ENCODE data around the gene PTPRN2. TPM values are rescaled to one million over a fixed set of nuclear protein-coding genes. Genes with fewer than 3 reads are reported as not detected.

Gene PTPRN2
- total RNA-seq, 1 donor from 2014 or later = 11.4 TPM

DNA sequence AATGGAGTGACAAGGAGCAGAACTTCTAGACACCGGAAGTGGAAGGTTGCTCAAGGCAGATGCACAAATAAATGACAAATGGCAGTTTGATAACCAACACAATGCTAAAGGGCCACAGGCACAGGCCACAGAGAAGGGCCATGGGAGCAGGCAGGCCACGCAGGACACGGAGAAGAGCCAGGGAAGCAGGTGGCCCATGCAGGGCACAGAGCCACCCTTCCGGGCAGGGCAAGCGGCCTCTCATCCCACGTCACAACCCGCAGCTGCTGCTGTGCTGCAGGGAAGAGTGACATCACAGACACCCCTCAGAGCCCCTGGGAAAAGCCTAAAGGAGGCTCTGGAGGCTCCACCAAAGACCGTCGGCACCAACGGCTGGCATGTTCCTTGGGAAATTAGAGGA lies 328.5 kb downstream of the PTPRN2 start:
- peaks cover 2% of the 10 kb centered on the region for H3K27me3 Mint-ChIP-seq
- TF ChIP-seq, protein P1, sequence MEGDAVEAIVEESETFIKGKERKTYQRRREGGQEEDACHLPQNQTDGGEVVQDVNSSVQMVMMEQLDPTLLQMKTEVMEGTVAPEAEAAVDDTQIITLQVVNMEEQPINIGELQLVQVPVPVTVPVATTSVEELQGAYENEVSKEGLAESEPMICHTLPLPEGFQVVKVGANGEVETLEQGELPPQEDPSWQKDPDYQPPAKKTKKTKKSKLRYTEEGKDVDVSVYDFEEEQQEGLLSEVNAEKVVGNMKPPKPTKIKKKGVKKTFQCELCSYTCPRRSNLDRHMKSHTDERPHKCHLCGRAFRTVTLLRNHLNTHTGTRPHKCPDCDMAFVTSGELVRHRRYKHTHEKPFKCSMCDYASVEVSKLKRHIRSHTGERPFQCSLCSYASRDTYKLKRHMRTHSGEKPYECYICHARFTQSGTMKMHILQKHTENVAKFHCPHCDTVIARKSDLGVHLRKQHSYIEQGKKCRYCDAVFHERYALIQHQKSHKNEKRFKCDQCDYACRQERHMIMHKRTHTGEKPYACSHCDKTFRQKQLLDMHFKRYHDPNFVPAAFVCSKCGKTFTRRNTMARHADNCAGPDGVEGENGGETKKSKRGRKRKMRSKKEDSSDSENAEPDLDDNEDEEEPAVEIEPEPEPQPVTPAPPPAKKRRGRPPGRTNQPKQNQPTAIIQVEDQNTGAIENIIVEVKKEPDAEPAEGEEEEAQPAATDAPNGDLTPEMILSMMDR (IDR thresholded peaks at IDR 0.05; ENCODE audit: unreplicated experiment) = no peak
- no peaks in the 10 kb centered on the region for H3K4me1 Mint-ChIP-seq (ENCODE audit: low read depth)
- H3K9me3 Mint-ChIP-seq (ENCODE audit: low read depth) = no peaks in the 10 kb centered on the region
- H3K27ac Mint-ChIP-seq = no peak overlapping the region
- H3K4me3 Mint-ChIP-seq (ENCODE audit: low read depth) = no peak overlapping the region
- no peaks in the 10 kb centered on the region for H3K36me3 Mint-ChIP-seq (ENCODE audit: insufficient read depth)
- no peak for DNase-seq (ENCODE audit: low spot score, unreplicated experiment)

DNA sequence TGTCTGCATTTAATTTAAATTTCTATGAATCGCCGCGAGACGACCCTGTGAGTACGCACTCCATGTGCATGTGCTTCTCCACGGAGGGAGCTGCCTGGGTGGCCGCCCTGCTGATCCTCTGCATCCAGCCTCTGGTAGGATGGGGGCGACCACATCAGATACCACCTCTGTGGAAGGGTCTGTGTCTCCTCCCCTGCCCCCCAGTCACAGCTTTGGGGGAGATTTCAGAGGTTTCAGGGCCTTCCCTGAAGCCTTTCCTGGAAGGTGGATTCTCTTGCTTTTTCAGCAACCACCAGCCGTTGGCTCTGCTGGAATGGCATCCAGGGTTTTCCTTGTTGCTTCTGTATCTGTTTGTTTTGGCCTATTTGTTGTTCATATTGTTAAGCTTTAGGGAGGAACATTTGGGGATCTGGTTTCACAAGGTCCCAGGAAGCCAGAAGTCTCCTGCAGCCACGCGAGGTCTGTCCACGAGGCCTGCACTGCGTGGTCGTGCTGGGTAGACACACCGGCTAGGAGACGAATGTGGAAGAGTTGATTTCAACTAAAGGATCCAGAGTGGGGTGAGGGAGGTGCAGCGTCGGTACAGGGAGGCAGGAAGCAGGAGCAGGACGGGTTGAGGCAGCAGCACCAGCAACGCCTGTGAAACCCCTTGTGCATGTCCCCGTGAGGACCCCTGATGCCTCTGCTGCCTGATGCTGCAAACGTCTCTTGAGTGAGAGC lies 329.1 kb downstream of the PTPRN2 start:
- no peak overlapping the region for H3K27ac Mint-ChIP-seq
- H3K9me3 Mint-ChIP-seq (ENCODE audit: low read depth) = no peaks in the 10 kb centered on the region
- TF ChIP-seq, protein P1 (IDR thresholded peaks at IDR 0.05; ENCODE audit: unreplicated experiment) = no peak
- H3K4me3 Mint-ChIP-seq (ENCODE audit: low read depth) = no peak overlapping the region
- peaks cover 2% of the 10 kb centered on the region for H3K27me3 Mint-ChIP-seq
- no peaks in the 10 kb centered on the region for H3K36me3 Mint-ChIP-seq (ENCODE audit: insufficient read depth)
- no peaks in the 10 kb centered on the region for H3K4me1 Mint-ChIP-seq (ENCODE audit: low read depth)
- DNase-seq (ENCODE audit: low spot score, unreplicated experiment) = no peak

DNA sequence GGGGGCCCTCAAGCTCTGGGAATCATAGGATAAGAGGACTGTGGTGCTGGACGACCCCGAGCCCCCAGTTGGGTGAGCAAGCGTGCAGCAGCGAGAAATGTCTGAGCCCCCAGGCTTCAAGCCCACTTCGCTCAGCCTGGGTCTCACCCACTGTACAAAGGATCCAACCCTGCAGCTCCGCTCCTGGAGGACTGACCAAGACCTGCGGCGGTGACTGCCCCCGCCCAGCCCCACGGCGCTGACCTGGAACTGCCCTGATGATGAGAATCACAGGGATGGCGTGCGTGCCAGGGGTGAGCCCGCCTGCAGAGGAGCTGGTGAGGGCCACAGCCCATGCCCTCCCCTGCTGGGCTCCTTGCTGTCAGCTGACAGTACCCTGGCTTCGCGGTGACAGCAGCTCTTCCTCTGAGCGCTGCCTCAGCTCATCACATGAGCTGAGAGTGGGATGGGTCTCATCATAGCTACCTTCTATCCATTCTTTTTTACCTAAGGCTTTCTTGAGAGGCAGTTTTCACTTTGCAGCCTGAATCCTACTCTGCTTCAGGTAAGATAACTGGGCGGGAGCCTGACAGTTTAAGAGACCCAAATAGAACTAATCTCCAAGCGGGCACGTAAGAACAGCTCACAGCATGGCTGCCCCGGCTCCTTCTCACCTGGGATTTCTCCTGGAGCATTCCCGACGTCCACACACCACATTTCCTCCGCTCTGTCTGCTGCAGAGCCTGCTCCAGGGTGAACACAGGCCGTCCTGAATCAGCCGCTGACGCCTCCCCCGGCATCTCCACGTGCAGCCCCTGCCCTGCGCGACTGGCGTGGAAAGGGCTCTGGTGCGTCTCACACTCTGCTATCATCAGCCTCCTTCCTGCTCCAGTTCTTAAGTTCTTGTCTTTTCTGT lies 329.9 kb downstream of the PTPRN2 start:
- TF ChIP-seq, protein P1 (IDR thresholded peaks at IDR 0.05; ENCODE audit: unreplicated experiment) = no peak
- no peaks in the 10 kb centered on the region for H3K36me3 Mint-ChIP-seq (ENCODE audit: insufficient read depth)
- no peak overlapping the region for H3K4me3 Mint-ChIP-seq (ENCODE audit: low read depth)

DNA sequence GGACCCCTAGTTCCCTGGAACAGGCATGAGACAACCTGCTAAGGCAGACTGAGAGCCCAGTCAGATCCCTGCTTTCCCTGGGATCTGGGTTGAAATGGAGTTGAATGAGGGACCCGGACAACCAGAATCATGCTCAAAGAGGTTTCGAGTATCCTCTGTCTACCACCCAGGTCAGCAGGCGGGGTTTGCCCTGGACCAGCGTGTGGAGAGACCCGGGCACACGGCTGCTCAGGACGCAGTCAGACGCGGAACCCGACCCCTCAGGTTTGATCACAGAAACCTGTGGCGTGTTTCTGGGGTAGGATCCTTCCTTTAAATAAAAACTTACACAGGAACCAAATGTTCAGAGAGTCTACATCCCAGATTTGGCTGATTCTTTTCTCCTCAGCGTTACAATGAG lies 330.6 kb downstream of the PTPRN2 start:
- H3K27me3 Mint-ChIP-seq = peaks cover 5% of the 10 kb centered on the region
- no peaks in the 10 kb centered on the region for H3K9me3 Mint-ChIP-seq (ENCODE audit: low read depth)
- TF ChIP-seq, protein P1 (IDR thresholded peaks at IDR 0.05; ENCODE audit: unreplicated experiment) = no peak
- no peaks in the 10 kb centered on the region for H3K4me1 Mint-ChIP-seq (ENCODE audit: low read depth)
- no peak overlapping the region for H3K27ac Mint-ChIP-seq
- no peak for DNase-seq (ENCODE audit: low spot score, unreplicated experiment)
- H3K4me3 Mint-ChIP-seq (ENCODE audit: low read depth) = no peak overlapping the region
- no peaks in the 10 kb centered on the region for H3K36me3 Mint-ChIP-seq (ENCODE audit: insufficient read depth)

More for the DNA sequence above, 329.9 kb downstream of the PTPRN2 start:
- H3K9me3 Mint-ChIP-seq (ENCODE audit: low read depth) = no peaks in the 10 kb centered on the region
- DNase-seq (ENCODE audit: low spot score, unreplicated experiment) = no peak
- H3K4me1 Mint-ChIP-seq (ENCODE audit: low read depth) = no peaks in the 10 kb centered on the region
- peaks cover 5% of the 10 kb centered on the region for H3K27me3 Mint-ChIP-seq
- no peak overlapping the region for H3K27ac Mint-ChIP-seq

DNA sequence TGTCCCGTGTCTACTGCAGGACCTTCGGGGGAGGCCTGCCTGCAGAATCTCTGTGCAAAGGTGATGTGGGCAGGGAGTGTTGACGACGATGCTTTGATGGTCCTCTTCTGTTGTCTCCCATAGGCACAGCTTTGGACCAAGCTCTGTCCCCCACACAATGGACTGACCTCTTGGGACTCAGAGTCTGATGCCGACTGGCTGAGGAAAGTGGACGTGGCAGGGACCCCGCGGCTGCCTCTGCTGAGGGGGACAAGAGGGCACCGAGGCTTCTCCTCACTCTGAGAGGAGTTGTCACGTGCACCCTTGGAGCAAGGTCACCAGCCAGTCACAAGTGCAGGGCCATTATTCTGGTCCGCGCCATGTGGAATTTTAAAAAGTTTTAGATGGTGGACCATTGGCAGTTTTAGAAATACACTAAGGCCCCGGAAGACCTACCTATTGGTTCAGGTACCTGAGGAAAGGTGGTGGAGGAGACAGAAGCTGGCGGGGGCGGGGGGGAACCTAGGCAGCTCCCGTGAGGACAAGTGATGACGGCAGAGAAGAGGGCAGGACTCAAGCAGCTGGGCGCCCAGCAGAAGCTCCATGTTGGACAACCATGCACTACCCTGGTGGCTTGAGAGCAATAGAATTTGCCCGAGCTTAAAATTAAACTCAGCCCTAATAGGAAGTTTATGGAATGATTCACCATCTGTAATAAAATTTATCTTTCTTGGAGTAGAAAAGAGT lies 331.4 kb downstream of the PTPRN2 start:
- Mint-ChIP-seq H3K4me1 (ENCODE audit: low read depth) (no peaks in the 10 kb centered on the region), H3K9me3 (ENCODE audit: low read depth) (no peaks in the 10 kb centered on the region), H3K27ac (no peak overlapping the region), H3K36me3 (ENCODE audit: insufficient read depth) (no peaks in the 10 kb centered on the region), H3K4me3 (ENCODE audit: low read depth) (no peak overlapping the region), H3K27me3 (peaks cover 5% of the 10 kb centered on the region)
- TF ChIP-seq, protein P1 (IDR thresholded peaks at IDR 0.05; ENCODE audit: unreplicated experiment) = no peak
- no peak for DNase-seq (ENCODE audit: low spot score, unreplicated experiment)
